Gastrocnemius medialis (tissue), 4 donors: ENCODE measurements around the gene MIGA1.

Source experiments
- POLR2A ChIP-seq, 2 donors: fragments of 450-650 bp; IDR thresholded peaks; one replicate each; pipeline ENCODE4 v1.6.1; 2017; ENCODE audit warnings: antibody characterized with exemption in 2 of 2, mild to moderate bottlenecking in 2 of 2, moderate library complexity in 2 of 2
- TF ChIP-seq, protein P1 (sequence below), 5 experiments: fragments of 450-650 bp in 3 of 5; fragments of 200-600 bp in 2 of 5; sonication (generic) in 2 of 5; IDR thresholded peaks in 4 of 5; conservative IDR thresholded peaks in 1 of 5; 1 replicate in 4 of 5; 2 replicates in 1 of 5; pipeline ENCODE4 v1.5.1; 2016 to 2019; ENCODE audit warnings: antibody characterized with exemption in 5 of 5, mild to moderate bottlenecking in 3 of 5, moderate library complexity in 3 of 5

- TF ChIP-seq, protein P1, sequence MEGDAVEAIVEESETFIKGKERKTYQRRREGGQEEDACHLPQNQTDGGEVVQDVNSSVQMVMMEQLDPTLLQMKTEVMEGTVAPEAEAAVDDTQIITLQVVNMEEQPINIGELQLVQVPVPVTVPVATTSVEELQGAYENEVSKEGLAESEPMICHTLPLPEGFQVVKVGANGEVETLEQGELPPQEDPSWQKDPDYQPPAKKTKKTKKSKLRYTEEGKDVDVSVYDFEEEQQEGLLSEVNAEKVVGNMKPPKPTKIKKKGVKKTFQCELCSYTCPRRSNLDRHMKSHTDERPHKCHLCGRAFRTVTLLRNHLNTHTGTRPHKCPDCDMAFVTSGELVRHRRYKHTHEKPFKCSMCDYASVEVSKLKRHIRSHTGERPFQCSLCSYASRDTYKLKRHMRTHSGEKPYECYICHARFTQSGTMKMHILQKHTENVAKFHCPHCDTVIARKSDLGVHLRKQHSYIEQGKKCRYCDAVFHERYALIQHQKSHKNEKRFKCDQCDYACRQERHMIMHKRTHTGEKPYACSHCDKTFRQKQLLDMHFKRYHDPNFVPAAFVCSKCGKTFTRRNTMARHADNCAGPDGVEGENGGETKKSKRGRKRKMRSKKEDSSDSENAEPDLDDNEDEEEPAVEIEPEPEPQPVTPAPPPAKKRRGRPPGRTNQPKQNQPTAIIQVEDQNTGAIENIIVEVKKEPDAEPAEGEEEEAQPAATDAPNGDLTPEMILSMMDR (IDR thresholded peaks at IDR 0.05 in 4 of 5, conservative IDR thresholded peaks at IDR 0.05 in 1 of 5) = no peak
- no peak for TF ChIP-seq POLR2A (IDR thresholded peaks at IDR 0.05)
Measured at GRCh38 chr1:77857552-77857951, 78.1 kb downstream of the MIGA1 start.
